DMS 273 (cell line): Measurements from ENCODE around the gene RTKN2.
"Not testable (repeated sequence)": the region's sequence is repeated elsewhere in the genome, so short reads cannot be mapped to it uniquely, and the experiment has no call there.

Source experiments
- DNase-seq: peaks from one replicate; lab custom pipeline; 2025; ENCODE audit not compliant: unreplicated experiment; lab: John Stamatoyannopoulos, UW

The RTKN2 gene

GRCh38 chr10:62261666-62262065 lies 7.0 kb downstream of the RTKN2 start:
- DNase-seq = no peak

- DNase-seq = no peak
Observed at GRCh38 chr10:62259998-62260397, 8.6 kb downstream of the RTKN2 start.

- DNase-seq = no peak
Observed at GRCh38 chr10:62259456-62259855, 9.2 kb downstream of the RTKN2 start.

GRCh38 chr10:62258926-62259325 lies 9.7 kb downstream of the RTKN2 start:
- no peak for DNase-seq

GRCh38 chr10:62253704-62254103 lies 14.9 kb downstream of the RTKN2 start:
- no peak for DNase-seq

- no peak for DNase-seq
Observed at GRCh38 chr10:62252051-62252450, 16.6 kb downstream of the RTKN2 start.

- no peak for DNase-seq
Observed at GRCh38 chr10:62250594-62251198, 17.9 kb downstream of the RTKN2 start.

- no peak for DNase-seq
Observed at GRCh38 chr10:62249957-62250356, 18.7 kb downstream of the RTKN2 start.

- DNase-seq = peak; percentile 8
Observed at GRCh38 chr10:62248465-62248864, 20.2 kb downstream of the RTKN2 start.

GRCh38 chr10:62244785-62245467 lies 23.7 kb downstream of the RTKN2 start:
- DNase-seq = peak; percentile 64

- DNase-seq = no peak
Observed at GRCh38 chr10:62244088-62244487, 24.6 kb downstream of the RTKN2 start.

GRCh38 chr10:62243647-62243997 lies 25.0 kb downstream of the RTKN2 start:
- no peak for DNase-seq

- not testable (repeated sequence) for DNase-seq
Observed at GRCh38 chr10:62242965-62243646, 25.5 kb downstream of the RTKN2 start.

GRCh38 chr10:62241521-62241920 lies 27.1 kb downstream of the RTKN2 start:
- DNase-seq = not testable (repeated sequence)

- no peak for DNase-seq
Observed at GRCh38 chr10:62239994-62240393, 28.6 kb downstream of the RTKN2 start.

GRCh38 chr10:62238880-62239279 lies 29.8 kb downstream of the RTKN2 start:
- no peak for DNase-seq

- no peak for DNase-seq
Observed at GRCh38 chr10:62237966-62238365, 30.7 kb downstream of the RTKN2 start.

- no peak for DNase-seq
Observed at GRCh38 chr10:62237506-62237905, 31.1 kb downstream of the RTKN2 start.

- no peak for DNase-seq
Observed at GRCh38 chr10:62234077-62234605, 34.5 kb downstream of the RTKN2 start.

- DNase-seq = no peak
Observed at GRCh38 chr10:62233356-62234076, 35.1 kb downstream of the RTKN2 start.

- no peak for DNase-seq
Observed at GRCh38 chr10:62231805-62232204, 36.8 kb downstream of the RTKN2 start.
